Measurements from ENCODE around the gene DNLZ. TPM values are rescaled to one million over a fixed set of nuclear protein-coding genes. Genes with fewer than 3 reads are reported as not detected.

DNLZ gene
- total and polyA plus RNA-seq, 8 donors = 10.1 to 26.8 (median 15.1) TPM

- intact Hi-C loops (cut with DNase I) = no loop called here
- H3K27me3 ChIP-seq = no peaks in the 10 kb centered on the region
- DNase-seq (no peak), FAIRE-seq (no peak), ATAC-seq (no peak)
- no peaks in the 10 kb centered on the region for H3K4me1 ChIP-seq
- peaks cover 0 to 36% (median 0%) of the 10 kb centered on the region in 3 donors for H3K36me3 ChIP-seq
- H3K9me3 ChIP-seq = no peaks in the 10 kb centered on the region
- WGBS, 2 donors = 90 to 94% methylated on average over 27 to 28 of the region's 28 CpGs
- H3K27ac ChIP-seq = no peak overlapping the region
- no peak for TF ChIP-seq CTCF (IDR thresholded peaks at IDR 0.05)
- no peak overlapping the region for H3K4me3 ChIP-seq
Observed at GRCh38 chr9:136378170-136379002, 14.8 kb upstream of the DNLZ start.

GRCh38 chr9:136377341-136378169 is 14.0 kb upstream of the DNLZ start:
- Histone ChIP-seq H3K4me1 (peaks cover 0 to 7% (median 4%) of the 10 kb centered on the region in 3 donors), H3K36me3 (peaks cover 0 to 27% (median 0%) of the 10 kb centered on the region in 3 donors), H3K4me3 (no peak overlapping the region), H3K9me3 (no peaks in the 10 kb centered on the region), H3K27me3 (no peaks in the 10 kb centered on the region), H3K27ac (no peak overlapping the region)
- FAIRE-seq (no peak), DNase-seq (no peak), ATAC-seq (no peak)
- intact Hi-C loops (cut with DNase I) = no loop called here
- WGBS, 2 donors = 89 to 94% methylated on average over 25 to 32 of the region's 32 CpGs
- no peak for TF ChIP-seq CTCF (IDR thresholded peaks at IDR 0.05)

- H3K9me3 ChIP-seq = no peaks in the 10 kb centered on the region
- H3K4me3 ChIP-seq = no peak overlapping the region
- WGBS, 2 donors = 74 to 89% methylated on average over 8 of the region's 8 CpGs
- TF ChIP-seq CTCF (IDR thresholded peaks at IDR 0.05) = no peak
- H3K36me3 ChIP-seq = peaks cover 0 to 17% (median 0%) of the 10 kb centered on the region in 3 donors
- peaks cover 0 to 10% (median 4%) of the 10 kb centered on the region in 3 donors for H3K4me1 ChIP-seq
- FAIRE-seq (no peak), DNase-seq (no peak), ATAC-seq (no peak)
- H3K27me3 ChIP-seq = no peaks in the 10 kb centered on the region
- H3K27ac ChIP-seq = no peak overlapping the region
- intact Hi-C loops (cut with DNase I) = no loop called here
Observed at GRCh38 chr9:136376457-136376856, 12.9 kb upstream of the DNLZ start.

GRCh38 chr9:136375096-136375495 is 11.6 kb upstream of the DNLZ start:
- WGBS, 2 donors = 88 to 93% methylated on average over 12 of the region's 12 CpGs
- H3K4me1 ChIP-seq = peaks cover 0 to 10% (median 4%) of the 10 kb centered on the region in 3 donors
- DNase-seq (no peak), ATAC-seq (no peak), FAIRE-seq (no peak)
- no peak overlapping the region for H3K4me3 ChIP-seq
- peaks cover 0 to 5% (median 0%) of the 10 kb centered on the region in 3 donors for H3K36me3 ChIP-seq
- no peaks in the 10 kb centered on the region for H3K27me3 ChIP-seq
- no peak overlapping the region for H3K27ac ChIP-seq
- H3K9me3 ChIP-seq = no peaks in the 10 kb centered on the region
- intact Hi-C loops (cut with DNase I) = no loop called here
- no peak for TF ChIP-seq CTCF (IDR thresholded peaks at IDR 0.05)

Measured in pancreas (tissue), 10 donors.